Measurements from ENCODE around the gene FAM136A.
"Not testable (repeated sequence)": the region's sequence is repeated elsewhere in the genome, so short reads cannot be mapped to it uniquely, and the experiment has no call there.

Gene FAM136A

GRCh38 chr2:70297828-70298227 lies 4.0 kb downstream of the FAM136A start:
- DNase-seq (ENCODE audit: low read depth in 2 of 2), result not testable (repeated sequence)

- no peak for DNase-seq (ENCODE audit: low read depth in 2 of 2)
These were observed 18.2 kb downstream of the FAM136A start for GRCh38 chr2:70283500-70284191.

GRCh38 chr2:70282439-70282838 lies 19.4 kb downstream of the FAM136A start:
- no peak for DNase-seq (ENCODE audit: low read depth in 2 of 2)

- DNase-seq (ENCODE audit: low read depth in 2 of 2), result no peak
These were observed 21.5 kb downstream of the FAM136A start for GRCh38 chr2:70280242-70280798.

- no peak for DNase-seq (ENCODE audit: low read depth in 2 of 2)
These were observed 31.5 kb downstream of the FAM136A start for GRCh38 chr2:70270323-70270722.

- not testable (repeated sequence) for DNase-seq (ENCODE audit: low read depth in 2 of 2)
These were observed 32.2 kb downstream of the FAM136A start for GRCh38 chr2:70269422-70270302.

- not testable (repeated sequence) for DNase-seq (ENCODE audit: low read depth in 2 of 2)
These were observed 34.9 kb downstream of the FAM136A start for GRCh38 chr2:70266925-70267324.

GRCh38 chr2:70261501-70261900 lies 40.4 kb downstream of the FAM136A start:
- no peak for DNase-seq (ENCODE audit: low read depth in 2 of 2)

GRCh38 chr2:70258532-70258875 lies 43.4 kb downstream of the FAM136A start:
- no peak for DNase-seq (ENCODE audit: low read depth in 2 of 2)

GRCh38 chr2:70255637-70256314 lies 46.1 kb downstream of the FAM136A start:
- no peak for DNase-seq (ENCODE audit: low read depth in 2 of 2)

- DNase-seq (ENCODE audit: low read depth in 2 of 2), result no peak
These were observed 51.4 kb downstream of the FAM136A start for GRCh38 chr2:70250434-70250833.

GRCh38 chr2:70248181-70248847 lies 53.6 kb downstream of the FAM136A start, which contains the start of gene TIA1:
Gene TIA1, minus strand, starts transcription at chr2:70248628. Its CDS starts 198 bp downstream, at chr2:70248430.
- peak; percentile 93 to 97 for DNase-seq (ENCODE audit: low read depth in 2 of 2)

GRCh38 chr2:70247364-70248180 lies 54.3 kb downstream of the FAM136A start:
- no peak for DNase-seq (ENCODE audit: low read depth in 2 of 2)
